ENCODE measurements around the gene NEMP1.

NEMP1 gene

DNA sequence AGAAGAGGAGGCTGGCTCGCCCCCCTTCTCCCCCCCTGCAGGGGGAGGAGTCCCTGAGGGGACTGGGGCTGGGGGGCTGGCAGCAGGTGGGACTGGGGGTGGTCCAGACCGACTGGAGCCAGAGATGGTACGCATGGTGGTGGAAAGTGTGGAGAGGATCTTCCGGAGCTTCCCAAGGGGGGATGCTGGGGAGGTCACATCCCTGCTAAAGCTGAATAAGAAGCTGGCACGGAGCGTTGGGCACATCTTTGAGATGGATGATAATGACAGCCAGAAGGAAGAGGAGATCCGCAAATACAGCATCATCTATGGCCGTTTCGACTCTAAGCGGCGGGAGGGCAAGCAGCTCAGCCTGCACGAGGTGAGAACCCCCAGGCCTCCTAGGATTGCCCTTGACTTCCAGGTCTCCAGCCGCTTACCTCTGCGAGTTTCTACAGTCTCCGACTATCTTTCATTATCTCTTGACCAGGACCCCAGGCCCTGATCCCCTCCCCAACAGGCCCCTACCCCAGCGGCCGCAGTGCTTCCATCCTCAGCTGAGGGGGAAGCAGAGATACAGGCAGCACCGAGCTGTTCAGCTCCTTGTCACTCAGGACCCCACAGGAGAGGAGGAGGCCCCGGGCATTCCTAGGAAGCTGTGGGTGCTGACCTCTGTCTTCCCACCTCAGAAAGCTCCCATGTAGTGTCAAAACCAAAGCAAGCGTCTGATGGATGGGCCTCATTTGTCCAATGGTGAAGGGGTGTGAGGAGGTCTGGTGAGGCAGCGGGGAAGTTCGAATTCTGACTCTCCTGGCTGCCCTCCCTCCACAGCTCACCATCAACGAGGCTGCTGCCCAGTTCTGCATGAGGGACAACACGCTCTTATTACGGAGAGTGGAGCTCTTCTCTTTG is 13.3 kb upstream of the NEMP1 start:
- no peak for TF ChIP-seq PPARA (CRISPR knock-in tag; IDR thresholded peaks at IDR 0.05; ENCODE audit: borderline replicate concordance)
- TF ChIP-seq CSDC2 (CRISPR knock-in tag; IDR thresholded peaks at IDR 0.05) = no peak
- TF ChIP-seq ESRRG (CRISPR knock-in tag; IDR thresholded peaks at IDR 0.05) = no peak
- no peak for TF ChIP-seq ZNF565 (CRISPR knock-in tag; conservative IDR thresholded peaks at IDR 0.05; ENCODE audit: low read depth)
- TF ChIP-seq ZC3H10 (CRISPR knock-in tag; IDR thresholded peaks at IDR 0.05) = no peak
- TF ChIP-seq, protein P1, sequence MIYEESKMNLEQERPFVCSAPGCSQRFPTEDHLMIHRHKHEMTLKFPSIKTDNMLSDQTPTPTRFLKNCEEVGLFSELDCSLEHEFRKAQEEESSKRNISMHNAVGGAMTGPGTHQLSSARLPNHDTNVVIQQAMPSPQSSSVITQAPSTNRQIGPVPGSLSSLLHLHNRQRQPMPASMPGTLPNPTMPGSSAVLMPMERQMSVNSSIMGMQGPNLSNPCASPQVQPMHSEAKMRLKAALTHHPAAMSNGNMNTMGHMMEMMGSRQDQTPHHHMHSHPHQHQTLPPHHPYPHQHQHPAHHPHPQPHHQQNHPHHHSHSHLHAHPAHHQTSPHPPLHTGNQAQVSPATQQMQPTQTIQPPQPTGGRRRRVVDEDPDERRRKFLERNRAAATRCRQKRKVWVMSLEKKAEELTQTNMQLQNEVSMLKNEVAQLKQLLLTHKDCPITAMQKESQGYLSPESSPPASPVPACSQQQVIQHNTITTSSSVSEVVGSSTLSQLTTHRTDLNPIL (CRISPR knock-in tag; IDR thresholded peaks at IDR 0.05; ENCODE audit: low read depth) = no peak
- no peak for TF ChIP-seq BACH2 (CRISPR knock-in tag; IDR thresholded peaks at IDR 0.05; ENCODE audit: borderline replicate concordance)
- no peak for TF ChIP-seq TOX (CRISPR knock-in tag; IDR thresholded peaks at IDR 0.05; ENCODE audit: borderline replicate concordance)
- TF ChIP-seq ZNF70 (CRISPR knock-in tag; IDR thresholded peaks at IDR 0.05) = no peak
- TF ChIP-seq TCF4 (CRISPR knock-in tag; IDR thresholded peaks at IDR 0.05; ENCODE audit: borderline replicate concordance) = no peak
- no peak for TF ChIP-seq ZNF8 (CRISPR knock-in tag; IDR thresholded peaks at IDR 0.05)
- TF ChIP-seq ARNTL (CRISPR knock-in tag; IDR thresholded peaks at IDR 0.05; ENCODE audit: borderline replicate concordance, low read depth) = no peak
- no peak for TF ChIP-seq ZFP30 (CRISPR knock-in tag; IDR thresholded peaks at IDR 0.05)
- TF ChIP-seq ISL1 (CRISPR knock-in tag; IDR thresholded peaks at IDR 0.05) = no peak
- TF ChIP-seq ZFP3 (CRISPR knock-in tag; IDR thresholded peaks at IDR 0.05) = no peak
- TF ChIP-seq, protein P2, sequence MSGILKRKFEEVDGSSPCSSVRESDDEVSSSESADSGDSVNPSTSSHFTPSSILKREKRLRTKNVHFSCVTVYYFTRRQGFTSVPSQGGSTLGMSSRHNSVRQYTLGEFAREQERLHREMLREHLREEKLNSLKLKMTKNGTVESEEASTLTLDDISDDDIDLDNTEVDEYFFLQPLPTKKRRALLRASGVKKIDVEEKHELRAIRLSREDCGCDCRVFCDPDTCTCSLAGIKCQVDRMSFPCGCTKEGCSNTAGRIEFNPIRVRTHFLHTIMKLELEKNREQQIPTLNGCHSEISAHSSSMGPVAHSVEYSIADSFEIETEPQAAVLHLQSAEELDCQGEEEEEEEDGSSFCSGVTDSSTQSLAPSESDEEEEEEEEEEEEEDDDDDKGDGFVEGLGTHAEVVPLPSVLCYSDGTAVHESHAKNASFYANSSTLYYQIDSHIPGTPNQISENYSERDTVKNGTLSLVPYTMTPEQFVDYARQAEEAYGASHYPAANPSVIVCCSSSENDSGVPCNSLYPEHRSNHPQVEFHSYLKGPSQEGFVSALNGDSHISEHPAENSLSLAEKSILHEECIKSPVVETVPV (CRISPR knock-in tag; IDR thresholded peaks at IDR 0.05) = no peak
- TF ChIP-seq, protein P3, sequence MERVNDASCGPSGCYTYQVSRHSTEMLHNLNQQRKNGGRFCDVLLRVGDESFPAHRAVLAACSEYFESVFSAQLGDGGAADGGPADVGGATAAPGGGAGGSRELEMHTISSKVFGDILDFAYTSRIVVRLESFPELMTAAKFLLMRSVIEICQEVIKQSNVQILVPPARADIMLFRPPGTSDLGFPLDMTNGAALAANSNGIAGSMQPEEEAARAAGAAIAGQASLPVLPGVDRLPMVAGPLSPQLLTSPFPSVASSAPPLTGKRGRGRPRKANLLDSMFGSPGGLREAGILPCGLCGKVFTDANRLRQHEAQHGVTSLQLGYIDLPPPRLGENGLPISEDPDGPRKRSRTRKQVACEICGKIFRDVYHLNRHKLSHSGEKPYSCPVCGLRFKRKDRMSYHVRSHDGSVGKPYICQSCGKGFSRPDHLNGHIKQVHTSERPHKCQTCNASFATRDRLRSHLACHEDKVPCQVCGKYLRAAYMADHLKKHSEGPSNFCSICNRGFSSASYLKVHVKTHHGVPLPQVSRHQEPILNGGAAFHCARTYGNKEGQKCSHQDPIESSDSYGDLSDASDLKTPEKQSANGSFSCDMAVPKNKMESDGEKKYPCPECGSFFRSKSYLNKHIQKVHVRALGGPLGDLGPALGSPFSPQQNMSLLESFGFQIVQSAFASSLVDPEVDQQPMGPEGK (CRISPR knock-in tag; IDR thresholded peaks at IDR 0.05; ENCODE audit: borderline replicate concordance) = no peak
- TF ChIP-seq OSR1 (CRISPR knock-in tag; IDR thresholded peaks at IDR 0.05) = no peak
- ATAC-seq = no peak

DNA sequence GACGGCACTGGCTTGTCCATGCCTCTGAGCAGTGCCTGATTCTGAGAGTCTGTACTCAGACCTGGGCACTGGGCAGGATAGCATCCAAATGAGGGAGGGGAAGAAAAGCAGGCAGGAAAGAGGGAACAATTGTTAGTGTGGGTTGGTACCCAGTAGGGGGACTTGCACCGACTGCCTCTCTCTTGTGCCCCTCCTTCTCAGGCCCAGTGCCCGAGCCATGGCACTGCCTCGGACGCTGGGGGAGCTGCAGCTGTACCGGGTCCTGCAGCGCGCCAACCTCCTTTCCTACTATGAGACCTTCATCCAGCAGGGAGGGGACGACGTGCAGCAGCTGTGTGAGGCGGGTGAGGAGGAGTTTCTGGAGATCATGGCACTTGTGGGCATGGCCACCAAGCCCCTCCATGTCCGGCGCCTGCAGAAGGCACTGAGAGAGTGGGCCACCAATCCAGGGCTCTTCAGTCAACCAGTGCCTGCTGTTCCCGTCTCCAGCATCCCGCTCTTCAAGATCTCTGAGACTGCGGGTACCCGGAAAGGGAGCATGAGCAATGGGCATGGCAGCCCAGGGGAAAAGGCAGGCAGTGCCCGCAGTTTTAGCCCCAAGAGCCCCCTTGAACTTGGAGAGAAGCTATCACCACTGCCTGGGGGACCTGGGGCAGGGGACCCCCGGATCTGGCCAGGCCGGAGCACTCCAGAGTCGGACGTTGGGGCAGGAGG is 12.5 kb upstream of the NEMP1 start:
- TF ChIP-seq, protein P1 (CRISPR knock-in tag; IDR thresholded peaks at IDR 0.05; ENCODE audit: low read depth) = no peak
- no peak for TF ChIP-seq ARNTL (CRISPR knock-in tag; IDR thresholded peaks at IDR 0.05; ENCODE audit: borderline replicate concordance, low read depth)
- TF ChIP-seq, protein P3 (CRISPR knock-in tag; IDR thresholded peaks at IDR 0.05; ENCODE audit: borderline replicate concordance) = no peak
- TF ChIP-seq ZFP30 (CRISPR knock-in tag; IDR thresholded peaks at IDR 0.05) = no peak
- no peak for TF ChIP-seq TOX (CRISPR knock-in tag; IDR thresholded peaks at IDR 0.05; ENCODE audit: borderline replicate concordance)
- no peak for TF ChIP-seq SNAI2 (CRISPR knock-in tag; IDR thresholded peaks at IDR 0.05)
- no peak for TF ChIP-seq RARB (CRISPR knock-in tag; IDR thresholded peaks at IDR 0.05)
- TF ChIP-seq ESRRG (CRISPR knock-in tag; IDR thresholded peaks at IDR 0.05) = no peak
- no peak for TF ChIP-seq ZNF8 (CRISPR knock-in tag; IDR thresholded peaks at IDR 0.05)
- TF ChIP-seq ZNF70 (CRISPR knock-in tag; IDR thresholded peaks at IDR 0.05) = no peak
- TF ChIP-seq, protein P2 (CRISPR knock-in tag; IDR thresholded peaks at IDR 0.05) = no peak
- TF ChIP-seq PPARA (CRISPR knock-in tag; IDR thresholded peaks at IDR 0.05; ENCODE audit: borderline replicate concordance) = no peak
- TF ChIP-seq CSDC2 (CRISPR knock-in tag; IDR thresholded peaks at IDR 0.05) = no peak
- TF ChIP-seq, protein P4, sequence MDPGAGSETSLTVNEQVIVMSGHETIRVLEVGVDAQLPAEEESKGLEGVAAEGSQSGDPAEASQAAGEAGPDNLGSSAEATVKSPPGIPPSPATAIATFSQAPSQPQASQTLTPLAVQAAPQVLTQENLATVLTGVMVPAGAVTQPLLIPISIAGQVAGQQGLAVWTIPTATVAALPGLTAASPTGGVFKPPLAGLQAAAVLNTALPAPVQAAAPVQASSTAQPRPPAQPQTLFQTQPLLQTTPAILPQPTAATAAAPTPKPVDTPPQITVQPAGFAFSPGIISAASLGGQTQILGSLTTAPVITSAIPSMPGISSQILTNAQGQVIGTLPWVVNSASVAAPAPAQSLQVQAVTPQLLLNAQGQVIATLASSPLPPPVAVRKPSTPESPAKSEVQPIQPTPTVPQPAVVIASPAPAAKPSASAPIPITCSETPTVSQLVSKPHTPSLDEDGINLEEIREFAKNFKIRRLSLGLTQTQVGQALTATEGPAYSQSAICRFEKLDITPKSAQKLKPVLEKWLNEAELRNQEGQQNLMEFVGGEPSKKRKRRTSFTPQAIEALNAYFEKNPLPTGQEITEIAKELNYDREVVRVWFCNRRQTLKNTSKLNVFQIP (CRISPR knock-in tag; IDR thresholded peaks at IDR 0.05; ENCODE audit: borderline replicate concordance, low read depth) = no peak
- TF ChIP-seq BACH2 (CRISPR knock-in tag; IDR thresholded peaks at IDR 0.05; ENCODE audit: borderline replicate concordance) = no peak
- TF ChIP-seq GLIS3 (CRISPR knock-in tag; IDR thresholded peaks at IDR 0.05) = no peak
- no peak for TF ChIP-seq ZFP3 (CRISPR knock-in tag; IDR thresholded peaks at IDR 0.05)
- TF ChIP-seq ZNF565 (CRISPR knock-in tag; conservative IDR thresholded peaks at IDR 0.05; ENCODE audit: low read depth) = no peak
- ATAC-seq = no peak

Measured in SK-N-SH treated with all-trans-retinoic acid at 6 μM for 48 hours (cell line).